HG03045 (cell line): ENCODE data around the gene UNC119.
"Not testable (repeated sequence)": the region's sequence is repeated elsewhere in the genome, so short reads cannot be mapped to it uniquely, and the experiment has no call there.

Experiments used
- ATAC-seq: cut with Tn5 transposase; IDR thresholded peaks from one replicate; pipeline ENCODE4 v1.9.1; 2021; ENCODE audit warnings: mild to moderate bottlenecking, moderate library complexity; ENCODE audit not compliant: unreplicated experiment

The UNC119 gene

DNA sequence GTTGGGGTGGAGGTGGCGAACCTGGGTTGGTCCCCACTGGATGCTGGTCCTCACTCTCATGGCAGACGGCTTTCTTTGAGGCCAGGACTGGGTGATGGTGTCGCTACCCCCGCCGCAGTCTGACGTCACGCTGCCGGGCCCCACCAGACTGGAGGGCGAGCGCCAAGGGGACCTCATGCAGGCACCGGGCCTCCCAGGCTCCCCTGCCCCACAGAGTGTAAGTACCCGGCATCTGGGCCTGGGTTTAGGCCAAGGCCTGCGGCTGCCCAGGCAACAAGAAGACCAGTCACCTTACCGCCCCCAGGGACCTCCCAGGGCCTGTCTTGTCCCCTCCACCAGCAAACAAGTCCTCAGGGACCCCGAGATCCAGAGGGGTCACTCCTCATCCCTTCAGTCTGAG lies 28.5 kb downstream of the UNC119 start:
- no peak for ATAC-seq

DNA sequence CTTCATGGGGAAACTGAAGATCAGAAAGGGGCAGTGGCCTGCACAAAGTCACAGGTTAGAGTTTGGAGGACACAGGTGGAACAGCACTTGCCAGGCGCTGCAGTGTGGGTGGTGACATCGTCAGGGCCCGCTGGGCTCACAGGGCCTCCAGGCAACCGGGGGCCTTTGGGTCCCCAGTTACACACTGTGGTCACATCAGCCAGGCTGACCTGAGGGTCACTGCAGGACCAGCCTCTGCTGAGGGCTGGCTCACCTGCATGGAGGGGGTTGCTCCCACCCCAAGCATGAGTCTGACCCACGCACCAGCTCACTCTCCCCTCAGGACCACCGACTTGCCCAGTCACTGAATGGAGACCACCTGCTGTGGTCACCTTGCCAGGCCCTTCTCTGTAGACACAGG lies 29.2 kb downstream of the UNC119 start:
- ATAC-seq = no peak

DNA sequence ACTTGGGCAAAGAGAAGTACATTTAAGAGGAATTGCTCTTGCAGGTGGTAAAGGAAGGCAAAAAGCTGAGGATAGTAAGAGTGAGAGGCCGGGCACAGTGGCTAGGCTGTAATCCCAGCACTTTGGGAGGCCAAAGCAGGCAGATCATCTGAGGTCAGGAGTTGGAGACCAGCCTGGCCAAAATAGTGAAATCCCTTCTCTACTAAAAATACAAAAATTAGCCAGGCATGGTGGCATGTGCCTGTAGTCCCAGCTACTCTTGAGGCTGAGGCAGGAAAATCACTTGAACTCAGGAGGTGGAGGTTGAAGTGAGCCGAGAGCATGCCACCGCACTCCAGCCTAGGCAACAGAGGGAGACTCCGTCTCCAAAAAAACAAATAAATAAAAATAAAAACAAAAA lies 30.1 kb downstream of the UNC119 start:
- not testable (repeated sequence) for ATAC-seq

DNA sequence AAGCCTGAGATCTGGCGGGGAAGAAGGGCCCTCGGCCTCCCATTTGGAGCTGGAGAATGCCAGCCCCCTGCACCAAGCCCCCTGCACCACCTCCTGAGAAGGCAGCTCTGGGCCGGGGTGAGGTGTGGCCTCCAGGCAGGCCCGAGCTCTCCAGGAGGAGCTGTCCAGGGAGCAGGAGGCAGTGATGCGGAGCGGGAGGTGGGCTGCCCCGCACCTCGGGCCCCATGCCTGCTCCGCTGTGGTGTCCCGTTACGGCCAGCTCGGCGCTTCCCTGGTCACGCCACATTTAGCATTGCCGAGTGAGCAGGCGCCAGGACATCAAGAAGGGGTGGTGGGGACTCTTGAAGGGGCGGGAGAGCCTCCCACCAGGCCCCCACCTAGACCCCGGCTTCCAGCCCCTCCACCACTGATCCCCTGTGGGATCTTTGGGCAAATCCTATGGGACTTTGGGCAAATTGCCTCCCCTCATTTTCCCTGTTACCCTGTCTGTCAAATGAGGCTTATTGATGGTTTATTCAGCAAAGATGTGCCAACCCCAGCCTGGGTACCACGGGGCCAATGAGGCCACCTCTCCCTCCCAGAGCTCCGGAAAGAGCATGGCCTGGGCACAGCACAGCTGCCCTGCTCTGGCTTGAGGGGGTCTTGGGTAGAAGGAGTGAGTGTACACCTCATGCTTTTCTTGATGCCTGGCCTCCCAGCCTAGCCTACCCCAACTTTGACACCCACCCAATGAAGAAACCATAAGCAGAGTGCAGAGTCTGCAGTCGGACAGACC lies 30.9 kb downstream of the UNC119 start:
- no peak for ATAC-seq

DNA sequence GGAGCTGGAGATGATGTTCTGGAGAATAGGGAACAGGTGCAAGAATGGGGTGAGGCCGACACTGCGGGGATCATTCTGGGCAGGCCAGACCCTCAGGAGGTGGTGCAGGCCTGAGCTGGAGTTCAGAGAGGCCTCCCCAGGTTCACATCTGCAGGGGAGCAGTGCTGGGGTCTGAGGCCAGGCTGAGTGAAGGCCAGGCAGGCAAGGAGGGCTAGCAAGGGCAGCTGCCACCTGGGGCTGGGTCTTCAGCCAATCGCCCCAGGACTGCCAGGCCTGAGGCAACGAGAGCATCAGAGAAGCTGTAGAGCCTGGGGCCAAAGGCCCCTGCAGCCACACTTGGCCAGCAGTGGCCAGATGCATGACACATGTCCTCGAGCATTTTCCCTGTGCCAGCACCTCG lies 31.7 kb downstream of the UNC119 start:
- ATAC-seq = no peak

DNA sequence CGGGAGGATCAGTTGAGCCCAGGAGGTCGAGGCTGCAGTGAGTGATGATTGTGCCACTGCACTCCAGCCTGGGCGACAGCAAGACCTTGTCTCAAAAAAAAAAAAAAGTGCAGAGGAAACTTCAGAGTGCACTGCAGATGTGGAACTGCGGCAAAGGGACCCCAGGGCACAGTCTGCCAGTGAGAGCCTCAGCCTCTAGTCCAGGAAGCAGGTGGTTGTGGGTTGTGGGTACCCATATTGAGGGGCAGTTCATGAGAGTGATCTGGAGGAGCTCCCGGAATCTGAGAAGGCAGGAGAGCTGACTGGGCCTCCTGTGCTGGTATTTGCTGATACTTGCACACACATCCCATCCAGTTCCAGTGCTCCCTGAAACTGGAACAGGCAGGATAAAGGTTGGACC lies 33.2 kb downstream of the UNC119 start:
- no peak for ATAC-seq

DNA sequence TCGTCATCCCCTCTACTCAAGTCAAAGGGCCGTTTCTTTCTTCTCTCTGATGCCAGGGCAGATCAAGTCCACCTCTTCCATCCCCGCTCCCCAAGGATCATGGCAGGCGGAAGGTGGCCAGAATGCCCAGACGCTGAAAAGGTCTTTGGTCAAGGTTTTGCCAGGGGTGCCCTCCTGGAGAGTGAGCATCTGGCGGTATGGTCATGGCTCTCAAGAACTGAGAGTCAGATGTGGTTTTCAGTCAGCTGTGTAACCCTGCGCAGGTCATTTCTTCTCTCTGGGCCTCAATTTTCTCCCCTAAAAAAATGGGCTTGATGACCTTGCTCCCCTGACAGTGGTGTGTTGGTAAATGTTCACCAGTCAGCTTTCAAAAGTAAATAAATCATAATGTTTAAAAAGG lies 33.8 kb downstream of the UNC119 start:
- no peak for ATAC-seq

DNA sequence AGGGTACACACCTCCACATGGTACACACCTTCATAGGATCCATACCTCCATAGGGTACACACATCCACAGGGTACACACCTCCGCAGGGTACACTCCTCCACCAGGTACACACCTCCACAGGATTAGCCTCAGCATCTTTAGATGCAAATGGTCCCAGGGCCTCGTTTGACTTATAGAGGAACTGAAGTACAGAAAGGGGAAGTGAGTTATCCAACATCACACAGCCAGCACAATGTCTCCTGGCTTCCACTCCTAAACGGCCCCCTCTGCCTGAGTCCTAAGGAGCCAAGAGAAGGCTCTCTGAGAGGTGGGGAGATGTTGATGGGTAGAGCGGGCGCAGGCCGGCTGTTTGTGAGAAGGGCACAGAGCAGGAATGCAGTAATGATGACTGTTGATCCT lies 34.3 kb downstream of the UNC119 start:
- no peak for ATAC-seq

DNA sequence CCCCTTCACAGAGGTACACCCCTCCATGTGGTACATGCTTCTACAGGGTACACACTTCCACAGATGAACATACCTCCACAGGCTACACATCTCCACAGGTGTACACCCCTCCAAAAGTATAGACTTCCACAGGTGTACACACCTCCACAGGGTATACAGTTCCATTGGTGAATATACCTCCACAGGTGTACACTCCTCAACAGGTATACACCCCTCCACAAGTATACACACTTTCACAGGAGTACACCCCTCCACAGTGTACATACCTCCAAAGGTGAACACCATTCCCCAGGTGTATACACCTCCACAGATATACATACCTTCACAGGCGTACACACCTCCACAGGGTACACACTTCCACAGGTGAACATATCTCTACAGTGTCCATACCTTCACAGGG lies 36.9 kb downstream of the UNC119 start:
- ATAC-seq = no peak

DNA sequence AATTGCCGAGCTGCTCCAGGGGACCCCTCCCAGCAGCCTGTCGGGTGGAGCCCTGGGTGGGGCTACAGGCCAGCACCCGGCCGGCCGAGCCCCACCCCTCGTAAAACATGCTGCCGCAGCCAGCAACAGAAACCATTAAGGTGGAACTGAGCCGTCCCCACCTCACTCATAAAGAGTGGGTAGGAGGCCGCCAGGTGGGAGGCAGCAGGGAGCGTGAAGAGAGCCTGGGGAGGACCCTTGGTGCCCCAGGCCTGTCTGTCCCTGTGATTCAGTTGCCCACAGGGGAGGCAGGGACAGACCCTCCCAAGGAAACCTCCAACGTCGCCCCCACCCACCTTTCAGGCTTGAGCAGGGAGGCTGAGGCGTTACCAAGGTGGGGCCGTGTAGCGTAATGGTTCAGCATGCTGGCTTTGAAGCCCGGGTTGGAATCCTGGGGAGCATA lies 37.8 kb downstream of the UNC119 start:
- ATAC-seq = no peak

DNA sequence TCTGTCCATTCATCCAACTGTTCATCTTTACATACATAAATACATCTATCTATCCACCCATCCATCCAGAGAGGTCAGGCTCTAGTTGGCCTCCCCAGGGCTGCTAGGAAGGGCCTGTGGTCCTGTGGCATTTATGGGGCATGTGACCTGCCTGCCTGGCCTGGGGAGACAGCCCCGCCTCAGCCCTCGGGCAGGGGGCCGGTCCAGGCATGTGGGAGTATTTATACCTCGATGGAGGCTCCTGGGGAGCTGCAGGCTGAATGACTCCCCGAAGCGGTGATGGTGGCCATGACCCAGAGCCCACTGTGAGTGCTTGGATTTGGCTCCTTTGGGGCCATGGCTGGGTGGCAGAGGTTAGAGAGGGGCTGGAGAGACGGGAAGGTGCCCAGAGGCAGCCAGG lies 38.9 kb downstream of the UNC119 start:
- no peak for ATAC-seq

DNA sequence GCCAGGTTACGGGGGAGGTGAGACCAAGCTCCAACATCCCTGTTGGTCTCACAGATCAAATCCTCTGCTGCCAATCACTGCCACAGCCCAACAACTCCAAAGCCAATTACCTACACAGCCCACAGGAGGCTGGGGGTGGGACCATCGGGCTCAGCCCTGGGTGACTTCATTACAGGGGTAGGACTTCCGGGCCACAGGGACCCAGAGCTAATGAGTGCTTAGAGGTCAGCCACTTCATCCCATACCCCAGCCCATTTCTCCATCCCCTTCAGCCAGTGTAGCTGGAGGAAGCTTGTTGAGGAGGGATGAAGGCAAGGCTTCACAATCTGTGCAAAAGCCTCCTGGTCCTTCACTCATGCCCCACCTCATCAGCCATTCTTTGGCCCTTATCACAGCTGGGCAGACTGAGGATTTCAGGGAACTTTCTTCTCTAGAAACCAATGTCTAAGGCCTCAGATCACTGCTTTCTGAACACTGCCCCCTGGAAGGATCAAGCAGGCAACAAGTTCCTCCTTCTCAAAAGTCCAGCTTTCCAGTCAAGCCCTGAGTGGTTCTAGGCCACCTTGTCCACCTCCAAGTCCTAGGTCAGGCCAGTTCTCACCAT lies 40.5 kb downstream of the UNC119 start:
- ATAC-seq = no peak

DNA sequence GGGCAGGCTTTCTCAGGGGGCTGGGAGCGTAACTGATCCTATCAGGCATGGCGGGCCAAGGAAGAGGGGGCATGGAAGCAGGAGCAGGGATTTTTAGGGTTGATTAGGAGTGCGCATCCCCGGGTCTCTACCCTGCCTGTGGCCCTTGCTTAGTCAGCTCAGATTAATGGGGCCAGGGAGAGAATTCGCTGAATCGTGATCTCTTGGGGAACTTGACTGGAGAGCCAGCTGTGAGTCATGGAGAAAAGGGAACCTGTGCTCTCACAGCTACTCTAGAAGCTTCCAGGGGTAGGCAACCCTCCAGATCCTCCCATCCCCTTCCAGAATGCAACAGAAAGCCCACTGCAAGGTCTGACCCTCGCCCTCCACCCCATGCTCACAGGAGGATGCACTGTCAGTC lies 42.6 kb downstream of the UNC119 start:
- ATAC-seq = no peak

DNA sequence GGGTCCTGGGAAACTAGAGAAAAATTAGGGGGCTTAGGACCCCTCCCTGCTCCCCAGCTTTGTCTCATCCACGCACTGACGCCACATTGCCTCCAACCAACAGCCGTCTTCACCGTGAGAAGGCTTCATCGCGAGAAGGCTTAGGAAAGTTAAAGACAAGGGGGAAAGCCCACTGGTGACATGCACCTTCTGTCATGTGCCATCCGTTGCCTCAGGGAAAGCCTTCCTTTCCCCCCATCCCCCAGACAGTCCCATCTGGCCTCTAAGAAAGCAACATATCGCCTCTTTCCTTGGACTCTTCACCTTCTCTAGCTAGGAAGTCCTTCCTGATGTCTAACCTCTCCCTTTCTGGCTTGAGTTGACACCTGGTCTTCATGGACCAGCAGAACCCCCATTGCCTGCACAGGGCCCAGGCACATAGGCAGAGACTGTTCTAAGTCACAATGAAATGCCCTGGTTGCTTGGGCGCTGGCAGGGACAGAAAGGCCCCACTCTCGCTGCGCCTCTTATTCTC lies 44.2 kb downstream of the UNC119 start:
- ATAC-seq = no peak

DNA sequence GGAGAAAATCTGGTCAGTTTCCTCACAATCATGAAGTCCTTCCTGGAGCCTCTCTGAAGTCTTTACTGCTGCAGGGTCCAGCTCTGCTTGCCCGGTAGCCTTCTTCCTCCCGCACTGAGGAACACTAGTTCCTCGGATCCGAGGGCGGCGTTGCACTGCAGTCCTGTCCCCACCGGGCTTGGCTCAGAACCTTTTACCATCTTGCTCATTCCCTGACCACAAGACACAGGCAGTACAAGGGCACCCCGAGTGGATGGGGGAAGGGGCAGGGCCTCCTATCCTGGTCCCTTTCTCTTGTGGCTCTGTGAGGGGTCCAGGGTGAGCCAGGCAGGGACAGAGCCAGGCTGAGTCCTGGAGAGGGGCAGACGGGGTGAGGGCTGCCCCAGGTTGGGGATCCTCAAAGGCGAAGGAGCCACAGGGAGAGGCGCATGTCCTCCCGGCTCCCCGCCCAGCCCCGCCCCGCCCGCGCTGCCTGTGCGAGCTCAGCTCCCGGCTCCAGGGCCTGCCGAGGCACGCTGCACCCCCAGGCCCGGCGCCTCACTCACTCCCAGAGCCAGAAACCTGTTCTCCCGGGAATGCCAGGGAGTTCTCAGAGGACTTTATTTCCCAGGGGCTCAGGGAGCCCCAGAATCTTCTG lies 44.7 kb downstream of the UNC119 start:
- no peak for ATAC-seq

DNA sequence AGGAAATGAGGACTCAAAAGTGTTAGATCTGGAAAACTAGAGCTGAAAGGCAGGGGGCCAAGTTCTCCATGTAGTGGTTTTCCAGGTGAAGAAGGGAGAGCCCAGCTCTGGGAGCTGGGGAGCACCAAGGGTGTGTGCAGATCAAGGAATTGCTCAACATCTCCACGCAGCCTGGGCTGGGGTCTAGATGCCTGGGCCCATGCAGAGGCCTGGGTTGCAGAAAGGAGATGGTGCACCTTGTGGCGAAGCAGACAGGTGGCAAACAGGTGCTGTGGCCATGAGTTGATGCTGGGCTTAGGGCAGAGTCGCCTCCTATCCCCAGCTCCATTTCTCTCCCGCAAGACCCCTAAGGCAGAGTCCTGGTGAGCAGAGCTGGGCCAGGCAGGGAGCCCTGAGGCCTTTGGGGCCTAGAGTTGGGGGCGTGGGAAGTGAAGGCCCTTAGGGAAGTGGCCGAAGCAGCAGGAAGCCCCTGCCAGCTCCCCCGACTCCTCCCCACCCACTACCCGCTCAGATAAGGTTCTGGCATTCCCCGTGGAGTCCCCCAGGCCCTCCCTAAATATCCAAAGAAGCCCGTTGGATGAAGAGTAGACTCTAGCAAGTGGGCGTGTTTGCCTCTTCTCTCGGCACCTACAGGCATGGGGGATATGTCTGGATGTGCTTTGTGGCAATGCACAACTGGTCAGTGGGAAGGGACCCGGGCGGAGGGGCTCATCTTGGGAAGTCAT lies 45.5 kb downstream of the UNC119 start:
- ATAC-seq = no peak

DNA sequence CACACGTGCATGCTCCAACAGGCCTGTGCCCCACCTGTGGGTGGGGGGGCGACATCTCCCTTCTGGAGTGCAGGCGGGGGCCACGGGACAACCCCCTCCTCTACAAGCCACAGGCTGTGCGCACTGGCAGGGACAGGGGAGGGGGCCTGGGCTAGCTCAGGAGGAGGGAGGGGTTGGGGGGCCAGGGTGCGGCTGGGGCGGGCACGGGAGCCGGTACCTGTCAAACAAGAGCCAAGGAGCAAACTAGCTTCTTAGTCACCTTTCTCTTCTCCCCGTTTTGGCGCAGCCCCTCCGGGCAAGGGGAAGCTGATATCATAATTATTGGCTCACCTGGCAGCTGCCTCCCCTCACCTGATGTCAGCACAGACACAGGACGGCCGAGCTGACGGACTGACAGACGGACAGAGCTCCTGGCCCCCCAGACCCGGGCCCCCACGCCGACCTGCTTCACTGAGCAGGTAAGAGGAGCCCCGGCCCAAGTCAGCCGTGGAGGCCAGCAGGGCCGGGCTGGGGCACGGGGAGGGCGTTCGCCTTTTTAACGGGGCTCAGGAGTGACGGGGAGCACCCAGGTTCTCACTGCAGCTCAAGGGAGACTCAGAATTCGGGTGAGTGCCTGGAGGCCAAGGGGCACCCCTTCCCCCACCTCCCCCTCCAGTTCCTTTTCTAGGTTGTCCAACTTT lies 46.3 kb downstream of the UNC119 start, which contains the start of gene FOXN1:
TSS of gene FOXN1 (plus strand) at position 363 of the 680 bp plus-strand sequence. CDS start 17,622 bp downstream, outside the sequence.
- ATAC-seq = no peak

DNA sequence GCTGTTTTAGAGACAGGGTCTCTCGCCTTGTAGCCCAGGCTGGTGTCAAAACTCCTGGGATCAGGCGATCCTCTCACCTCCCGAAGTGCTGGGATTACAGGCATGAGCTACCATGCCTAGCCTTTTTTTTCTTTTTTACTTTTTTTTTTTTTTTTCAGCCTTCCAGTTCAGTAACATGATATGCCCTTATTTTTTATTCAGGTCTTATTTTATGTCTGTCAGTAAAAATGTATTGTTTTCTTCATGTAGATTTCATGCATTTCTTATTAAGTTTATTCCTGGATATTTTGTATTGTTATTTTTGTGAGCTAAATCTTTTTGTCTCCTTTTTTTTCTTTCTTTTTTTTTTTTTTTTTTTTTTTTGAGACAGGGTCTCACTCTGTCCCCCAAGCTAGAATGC lies 49.0 kb downstream of the UNC119 start:
- no peak for ATAC-seq

DNA sequence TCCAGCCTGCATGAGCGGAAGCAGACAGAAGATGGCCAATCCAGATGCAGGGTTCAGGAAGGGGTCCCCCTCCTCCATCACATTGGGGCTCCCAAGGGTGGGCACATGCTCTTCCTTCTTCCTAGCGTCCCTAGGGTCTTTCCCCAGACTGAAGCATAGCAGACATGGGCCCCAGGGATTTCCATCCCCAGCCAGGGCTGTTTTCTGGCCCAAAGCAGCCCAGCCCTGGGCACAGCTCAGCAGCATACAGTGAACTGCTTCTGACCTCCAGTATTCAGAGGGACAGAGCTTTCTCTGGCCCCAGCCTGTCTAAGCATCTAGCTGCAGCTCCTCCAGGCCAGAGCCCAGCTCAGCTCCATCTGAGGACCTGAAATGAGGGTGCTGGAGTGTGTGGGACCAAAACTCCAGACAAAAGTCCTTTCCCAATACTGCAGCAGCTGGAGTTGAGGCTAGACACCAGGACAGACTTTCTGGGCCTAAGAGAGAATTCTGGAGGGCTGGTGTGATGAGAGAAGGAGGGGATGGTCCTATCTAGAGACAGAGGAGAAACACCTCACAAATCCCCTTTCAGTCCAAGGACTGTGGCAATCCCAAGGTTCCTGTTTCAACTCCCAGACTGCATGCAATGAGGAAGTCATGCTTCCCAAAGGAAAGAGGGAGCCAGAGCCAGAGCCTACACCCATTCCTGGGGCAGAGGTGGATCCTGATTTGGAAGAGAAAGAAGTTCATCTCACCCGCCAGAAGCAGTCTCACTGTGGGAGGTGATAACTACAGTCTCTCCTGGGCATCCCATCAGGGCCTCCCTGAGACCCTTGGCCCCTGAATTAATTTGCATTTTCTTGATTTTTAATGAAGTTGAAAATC lies 50.8 kb downstream of the UNC119 start:
- ATAC-seq = no peak
